ENCODE results near the gene MTOR.
"Not testable (repeated sequence)": the region's sequence is repeated elsewhere in the genome, so short reads cannot be mapped to it uniquely, and the experiment has no call there.

Gene MTOR

GRCh38 chr1:11262171-11263049, at the start of gene MTOR:
Gene MTOR, minus strand, starts transcription at chr1:11262551. Its CDS starts 3,142 bp downstream, at chr1:11259409.
- DNase-seq, result peak; percentile 100

GRCh38 chr1:11309385-11309784, 47.0 kb upstream of the MTOR start:
- no peak for DNase-seq

DNA sequence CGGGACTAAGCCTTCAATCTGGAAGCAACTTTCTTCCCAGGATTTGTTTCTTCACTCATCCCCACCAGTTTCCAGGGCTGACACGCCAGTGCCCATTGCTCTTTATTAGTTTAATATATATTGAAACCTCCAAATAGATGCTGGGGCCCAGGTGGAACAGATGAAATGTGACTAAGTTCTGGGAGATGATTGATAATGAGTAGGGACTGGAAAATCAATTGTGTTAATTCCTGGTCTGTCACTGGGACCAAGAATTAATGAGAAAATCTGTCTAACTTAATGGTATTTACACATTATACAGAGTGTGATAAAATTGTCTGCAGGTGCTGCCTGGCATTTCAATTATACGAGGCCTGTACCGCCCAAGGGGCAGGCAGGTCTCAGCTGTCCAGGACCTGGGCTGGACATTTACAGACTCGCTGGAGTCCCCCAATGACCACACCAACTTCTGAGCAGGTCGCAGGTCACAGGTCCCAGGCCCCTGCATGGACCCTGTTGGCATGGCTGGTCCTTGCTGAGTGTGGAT, 46.4 kb upstream of the MTOR start:
- no peak for DNase-seq

GRCh38 chr1:11307852-11308251, 45.5 kb upstream of the MTOR start:
- peak; percentile 36 for DNase-seq

- not testable (repeated sequence) for DNase-seq
Observed at GRCh38 chr1:11305516-11305915, 43.2 kb upstream of the MTOR start.

GRCh38 chr1:11302366-11302765, 40.0 kb upstream of the MTOR start:
- no peak for DNase-seq

- DNase-seq, result no peak
Observed at GRCh38 chr1:11301601-11302000, 39.2 kb upstream of the MTOR start.

GRCh38 chr1:11299225-11299574, 36.8 kb upstream of the MTOR start:
- no peak for DNase-seq

- DNase-seq, result no peak
Observed at GRCh38 chr1:11298390-11299224, 36.3 kb upstream of the MTOR start.

DNA sequence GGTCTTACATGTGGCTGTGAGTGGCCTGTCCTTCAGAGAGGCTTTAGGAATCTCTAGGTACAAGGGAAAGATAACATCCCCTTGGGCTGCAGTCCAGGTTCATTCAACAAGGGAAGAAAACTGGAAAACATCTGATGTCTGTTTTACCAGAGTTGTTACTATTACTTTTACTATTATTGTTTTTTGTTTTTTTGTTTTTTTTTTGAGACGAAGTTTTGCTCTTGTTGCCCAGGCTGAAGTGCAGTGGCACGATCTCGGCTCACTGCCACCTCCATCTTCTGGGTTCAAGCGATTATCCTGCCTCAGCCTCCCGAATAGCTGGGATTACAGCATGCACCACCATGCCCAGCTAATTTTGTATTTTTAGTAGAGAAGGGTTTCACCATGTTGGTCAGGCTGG, 35.4 kb upstream of the MTOR start:
- DNase-seq, result not testable (repeated sequence)

DNA sequence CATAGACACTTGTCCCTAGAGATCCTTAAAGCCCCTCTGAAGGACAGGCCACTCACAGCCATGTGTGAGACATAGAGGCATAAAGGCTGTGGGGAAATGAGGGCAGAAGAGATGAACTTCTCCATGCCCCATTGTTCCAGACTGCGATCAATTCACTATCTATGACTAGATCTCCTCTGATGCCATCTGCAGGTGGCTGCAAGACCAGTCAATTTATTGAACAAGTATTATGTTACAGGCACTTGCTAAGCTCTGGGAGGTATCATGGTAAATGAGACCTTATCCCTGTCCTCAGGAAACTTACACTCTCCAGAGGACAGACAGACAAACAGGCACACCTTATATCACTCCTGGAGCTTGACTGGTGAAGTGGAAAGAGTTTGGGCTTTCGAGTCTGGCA, 33.6 kb upstream of the MTOR start:
- no peak for DNase-seq

GRCh38 chr1:11294951-11295350, 32.6 kb upstream of the MTOR start:
- DNase-seq, result no peak

DNA sequence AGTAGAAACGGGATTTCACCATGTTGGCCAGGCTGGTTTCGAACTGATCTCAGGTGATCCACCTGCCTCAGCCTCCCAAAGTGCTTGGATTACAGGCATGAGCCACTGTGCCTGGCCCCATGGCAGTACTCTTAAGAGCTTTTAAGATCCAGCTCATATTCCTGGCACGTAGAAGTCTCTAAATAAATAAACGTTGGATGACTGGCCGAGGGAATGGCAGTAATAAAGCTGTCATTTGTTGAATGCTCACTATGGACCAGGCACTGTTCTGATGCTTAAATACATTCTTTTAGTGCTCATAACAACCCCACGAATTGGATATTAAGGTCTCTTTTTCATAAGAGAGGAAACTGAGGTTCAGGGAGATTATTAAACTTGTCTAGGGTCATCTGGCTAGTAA, 31.5 kb upstream of the MTOR start:
- DNase-seq, result no peak

DNA sequence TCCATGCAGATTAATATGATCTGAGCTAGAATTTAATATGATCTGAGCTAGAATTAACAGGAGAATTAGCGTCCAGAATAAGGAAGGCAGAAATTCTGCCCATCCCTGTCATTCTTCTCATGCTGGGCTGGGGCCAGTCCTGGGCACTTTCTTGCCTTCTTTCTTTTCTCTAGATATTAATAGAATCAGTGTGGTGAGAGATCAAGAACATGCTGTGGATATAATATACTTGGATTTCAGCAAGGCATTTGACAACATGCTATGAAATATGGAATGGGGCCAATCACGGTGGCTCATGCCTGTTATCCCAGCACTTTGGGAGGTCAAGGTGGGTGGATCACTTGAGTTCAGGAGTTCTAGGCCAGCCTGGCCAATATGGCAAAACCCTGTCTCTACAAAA, 28.7 kb upstream of the MTOR start:
- DNase-seq, result no peak

GRCh38 chr1:11289064-11289463, 26.7 kb upstream of the MTOR start:
- no peak for DNase-seq

DNA sequence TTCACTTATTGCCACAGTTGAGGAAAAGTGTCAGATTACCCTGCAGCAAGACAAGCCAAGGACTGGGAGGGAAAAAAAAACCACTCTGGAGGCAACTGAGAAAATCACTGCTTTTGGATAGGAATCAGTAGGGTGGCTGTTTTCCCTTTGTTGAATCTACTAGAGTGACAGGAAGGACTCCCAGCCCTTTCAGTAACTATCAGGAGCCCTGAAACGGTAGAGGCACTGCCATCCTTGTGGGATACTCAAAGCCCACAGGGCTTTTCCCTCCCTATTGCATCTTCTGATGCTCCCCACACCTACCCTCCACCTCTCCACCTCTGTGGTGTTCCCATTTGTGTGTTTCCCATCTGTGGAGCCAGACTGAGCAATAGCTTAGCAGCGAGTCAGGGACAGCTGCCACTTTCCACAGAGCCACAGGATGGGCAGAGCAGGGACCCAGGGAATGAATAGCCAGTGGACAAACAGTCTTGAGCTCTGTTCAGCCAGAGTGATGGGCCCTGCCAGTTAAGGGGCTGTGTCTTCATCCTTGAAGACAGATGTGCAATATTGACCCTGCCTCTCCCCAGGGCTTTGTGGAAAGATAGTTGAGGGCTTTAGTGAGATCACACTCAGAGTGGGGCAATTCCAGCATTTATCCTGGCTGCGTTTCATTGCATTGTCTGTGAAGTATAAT, 24.5 kb upstream of the MTOR start:
- DNase-seq, result no peak

DNA sequence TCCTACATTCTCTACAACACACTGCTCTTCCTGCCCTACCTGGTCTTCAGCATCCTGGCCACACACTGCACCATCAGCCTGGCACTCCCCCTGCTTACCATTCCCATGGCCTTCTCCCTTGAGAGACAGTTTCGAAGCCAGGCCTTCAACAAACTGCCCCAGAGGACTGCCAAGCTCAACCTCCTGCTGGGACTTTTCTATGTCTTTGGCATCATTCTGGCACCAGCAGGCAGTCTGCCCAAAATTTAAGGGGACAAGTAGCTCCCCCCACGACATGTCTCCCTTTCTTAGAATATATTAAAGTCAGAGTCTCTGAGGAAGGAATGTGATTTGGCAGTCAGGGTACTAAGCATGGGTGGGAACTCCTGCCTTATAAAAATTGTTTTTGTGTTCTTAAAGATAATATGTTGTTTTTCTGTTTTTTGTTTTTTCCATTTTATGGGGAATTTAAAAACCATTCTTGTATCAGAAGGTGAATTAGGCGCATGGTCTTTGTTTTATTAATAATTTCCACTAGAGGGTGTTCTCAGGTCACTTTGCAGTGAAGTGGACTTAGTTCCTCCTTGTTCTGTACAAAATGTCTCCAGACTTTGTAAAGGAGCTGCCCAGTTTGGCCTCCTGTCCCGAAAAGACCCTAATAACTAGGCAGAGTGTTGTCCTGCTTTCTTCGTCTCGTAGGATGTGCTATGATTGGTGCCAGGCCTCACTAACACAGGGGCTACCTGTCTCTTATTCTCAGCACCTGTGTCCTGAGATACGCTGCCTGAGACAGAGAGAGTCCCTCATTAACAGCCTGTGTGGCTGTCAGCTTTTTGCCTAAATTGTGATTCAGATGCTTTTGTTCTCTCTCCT, 23.8 kb upstream of the MTOR start:
- no peak for DNase-seq

DNA sequence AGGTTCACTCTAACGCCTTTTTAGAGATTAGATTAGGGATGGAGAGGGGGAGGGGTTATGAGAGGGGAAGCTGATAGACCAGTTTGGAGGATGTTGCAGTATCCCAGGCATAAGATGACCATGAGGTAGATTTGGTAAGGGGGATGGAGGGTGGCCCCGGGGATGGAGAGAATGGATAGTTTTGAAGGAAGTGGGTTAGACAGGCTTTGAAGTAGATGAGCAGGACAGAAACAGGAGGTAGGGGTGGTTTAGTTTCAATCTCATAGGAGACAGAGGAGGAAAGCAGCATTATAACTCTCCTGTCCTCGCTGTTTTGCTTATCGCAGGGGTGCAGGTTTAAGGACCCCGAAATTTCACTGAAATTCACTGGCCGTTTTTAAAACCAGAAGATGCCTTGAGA, 22.4 kb upstream of the MTOR start:
- no peak for DNase-seq

GRCh38 chr1:11283151-11283550, 20.8 kb upstream of the MTOR start:
- DNase-seq, result no peak

- no peak for DNase-seq
Observed at GRCh38 chr1:11281518-11282331, 19.4 kb upstream of the MTOR start.

GRCh38 chr1:11280719-11281376, 18.5 kb upstream of the MTOR start:
- no peak for DNase-seq
